Measurements from ENCODE around the gene DMRT1.

The DMRT1 gene

DNA sequence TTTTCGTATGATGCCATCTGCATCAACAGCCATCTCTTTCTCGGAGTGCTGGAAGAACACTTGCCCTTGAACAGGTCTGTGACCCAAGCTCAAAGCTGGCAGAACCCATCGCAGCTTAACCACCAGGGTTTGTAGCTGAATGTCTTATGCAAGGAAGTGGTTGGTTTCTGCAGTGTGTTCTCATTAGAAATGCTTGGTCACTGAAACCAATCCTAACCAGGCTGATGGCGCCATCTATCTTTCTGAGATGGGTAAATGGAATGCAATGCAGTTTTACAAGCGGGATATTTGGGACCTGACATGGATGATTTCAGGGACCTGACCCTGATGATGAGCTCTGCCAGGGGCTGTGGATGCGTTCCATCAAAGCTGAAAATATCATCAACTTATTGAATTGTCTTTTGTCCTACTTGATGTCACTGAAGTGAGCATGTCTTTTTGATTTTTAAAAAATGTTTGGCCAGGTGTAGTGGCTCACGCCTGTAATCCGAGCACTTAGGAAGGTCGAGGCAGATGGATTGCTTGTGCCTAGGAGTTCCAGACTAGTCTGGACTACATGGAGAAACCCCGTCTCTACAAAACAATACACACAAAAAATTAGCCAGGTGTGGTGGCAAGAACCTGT is 163.7 kb downstream of the DMRT1 start:
- DNase-seq = no peak

DNA sequence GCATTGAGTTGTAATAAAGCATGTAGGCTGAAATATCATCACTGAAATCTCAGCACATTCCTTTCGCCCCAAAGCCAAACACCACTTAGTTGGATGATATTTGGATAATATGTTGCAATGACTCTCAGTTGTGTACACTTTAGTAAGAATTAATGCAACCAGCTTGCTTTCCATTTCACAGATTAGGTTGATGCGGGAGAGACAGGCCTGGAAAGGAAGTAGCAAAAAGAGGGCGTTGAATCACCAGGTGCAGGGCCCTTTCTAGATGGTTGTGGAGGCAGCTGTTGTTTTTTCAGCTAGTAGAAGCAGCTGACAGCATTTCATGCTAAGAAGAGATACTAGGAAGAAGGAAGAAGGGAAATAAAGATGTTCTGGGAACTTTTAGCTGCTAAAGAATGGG is 165.8 kb downstream of the DMRT1 start:
- no peak for DNase-seq

- DNase-seq = no peak
Observed at GRCh38 chr9:1008216-1008615, 166.7 kb downstream of the DMRT1 start.

GRCh38 chr9:1009101-1009707 is 167.7 kb downstream of the DMRT1 start:
- peak; percentile 54 for DNase-seq

GRCh38 chr9:1013021-1013420 is 171.5 kb downstream of the DMRT1 start:
- no peak for DNase-seq

DNA sequence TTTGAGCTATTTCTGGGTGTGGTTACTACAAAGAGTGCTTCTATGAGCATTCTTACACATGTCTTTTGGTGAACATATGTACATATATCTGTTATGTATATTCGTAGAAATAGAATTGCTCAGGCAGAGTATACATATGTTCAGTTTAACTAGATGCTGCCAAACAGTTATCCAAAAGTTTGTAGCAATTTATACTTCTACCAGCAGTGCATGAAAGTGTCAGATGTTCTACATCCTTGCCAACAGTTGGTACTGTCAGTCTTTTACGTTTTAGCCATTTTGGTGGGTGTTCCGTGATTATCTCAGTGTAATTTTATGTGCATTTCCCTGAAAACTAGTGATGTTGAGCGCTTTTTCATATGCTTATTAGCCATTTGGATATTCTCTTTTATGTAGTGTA is 172.7 kb downstream of the DMRT1 start:
- DNase-seq = no peak

DNA sequence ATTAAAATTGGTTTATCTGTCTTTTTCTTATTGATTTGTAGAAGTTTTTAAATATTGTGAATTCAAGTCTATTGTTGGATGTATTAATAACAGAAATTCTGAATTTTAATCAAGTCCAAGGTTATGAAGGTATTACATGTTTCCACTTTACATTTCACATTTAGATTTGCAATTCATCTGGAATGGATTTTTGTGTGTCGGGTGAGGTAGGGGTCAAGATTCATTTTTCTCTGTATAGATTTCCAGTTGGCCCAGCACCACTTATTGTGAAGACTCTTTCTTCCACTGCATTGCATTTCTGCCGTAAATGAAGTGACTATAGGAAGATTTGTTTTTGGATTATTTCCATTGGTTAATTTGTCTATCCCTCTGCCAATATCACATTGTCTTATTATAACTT is 173.1 kb downstream of the DMRT1 start:
- no peak for DNase-seq

- DNase-seq = no peak
Observed at GRCh38 chr9:1018121-1018520, 176.6 kb downstream of the DMRT1 start.

Measured in activated CD4-positive, alpha-beta T cell treated with anti-CD3 and anti-CD28 coated beads for 1 hour (primary cell).